Progenitor cell of endocrine pancreas (in vitro differentiated cells): ENCODE measurements around the gene PRIM1. TPM values are rescaled to one million over a fixed set of nuclear protein-coding genes. Genes with fewer than 3 reads are reported as not detected.

Experiments used
- DNase-seq: peaks from one replicate; pipeline ENCODE4 v3.0.0; 2021; ENCODE audit warnings: low spot score; ENCODE audit not compliant: unreplicated experiment
- H3K27ac Mint-ChIP-seq: 2 replicates; pipeline ENCODE4 v1.8.0; 2021; ENCODE audit warnings: mild to moderate bottlenecking, moderate library complexity, mixed read lengths
- H3K27me3 Mint-ChIP-seq: 2 replicates; pipeline ENCODE4 v1.8.0; 2021; ENCODE audit warnings: mixed read lengths
- H3K36me3 Mint-ChIP-seq: 2 replicates; pipeline ENCODE4 v1.8.0; 2022; ENCODE audit warnings: mixed read lengths; ENCODE audit not compliant: insufficient read depth
- H3K4me1 Mint-ChIP-seq: 2 replicates; pipeline ENCODE4 v1.8.0; 2021; ENCODE audit warnings: low read depth, mixed read lengths
- H3K4me3 Mint-ChIP-seq: 2 replicates; pipeline ENCODE4 v1.8.0; 2021; ENCODE audit warnings: low read depth, mild to moderate bottlenecking, moderate library complexity, mixed read lengths
- H3K9me3 Mint-ChIP-seq: 2 replicates; pipeline ENCODE4 v1.8.0; 2021; ENCODE audit warnings: low read depth, mixed read lengths
- CTCF ChIP-seq: fragments of 200-600 bp; sonication (generic); IDR thresholded peaks from one replicate; pipeline ENCODE4 v1.5.0; 2021; ENCODE audit warnings: antibody characterized with exemption, mild to moderate bottlenecking; ENCODE audit not compliant: unreplicated experiment
- total RNA-seq: library from RNA; stranded (reverse); gene quantifications from 2 replicates; pipeline ENCODE4 v1.2.1, GENCODE V29; 2021

The PRIM1 gene
- total RNA-seq, 1 donor from 2014 or later, result 26.6 TPM

DNA sequence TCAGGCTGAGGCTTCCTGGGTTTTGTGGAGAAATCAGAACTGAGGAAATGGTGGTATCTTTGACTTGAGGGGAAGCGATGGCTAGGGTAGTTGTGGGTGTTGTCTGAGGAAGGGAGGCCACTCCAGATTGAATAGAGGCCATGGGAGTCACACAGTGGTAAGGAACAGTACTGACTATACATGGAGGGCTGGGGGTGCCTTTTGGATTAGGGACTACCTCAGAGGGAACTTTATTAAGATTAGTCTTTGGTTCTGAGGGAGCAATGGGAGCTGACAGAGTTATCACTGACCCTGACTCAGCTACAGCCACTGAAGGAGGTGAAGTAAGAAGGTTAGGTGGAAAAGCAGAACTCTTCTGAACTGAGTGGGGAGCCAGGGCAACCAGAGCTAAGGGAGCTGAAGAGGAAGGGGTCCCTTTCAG lies 31.4 kb downstream of the PRIM1 start:
- peak overlapping the region; percentile 53 for H3K27ac Mint-ChIP-seq
- TF ChIP-seq CTCF, result no peak

DNA sequence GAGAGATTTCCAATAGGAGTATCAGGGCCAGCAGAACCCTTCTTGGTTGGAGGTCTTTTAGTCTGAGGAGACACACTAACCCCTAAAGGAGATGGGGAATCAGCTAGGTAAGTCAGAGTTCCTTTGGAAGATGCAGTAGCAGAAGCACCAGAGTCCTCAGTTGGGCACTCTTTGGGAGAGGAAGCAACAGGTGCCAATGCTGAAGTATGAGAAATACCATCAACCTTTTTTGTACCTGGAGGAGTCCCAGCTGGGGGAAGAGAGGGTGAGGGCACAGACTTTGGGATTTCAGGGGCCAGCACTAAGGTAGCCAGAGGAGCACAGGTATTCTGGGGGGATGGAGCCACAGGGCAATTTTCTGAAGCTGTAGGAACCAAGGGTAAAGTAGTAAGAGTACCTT lies 33.1 kb downstream of the PRIM1 start:
- Mint-ChIP-seq H3K27ac (peak overlapping the region; percentile 88), H3K4me3 (no peak overlapping the region)
- no peak for DNase-seq

More for the DNA sequence above, 31.4 kb downstream of the PRIM1 start:
- H3K9me3 Mint-ChIP-seq, result no peaks in the 10 kb centered on the region
- H3K4me1 Mint-ChIP-seq, result peaks cover 64% of the 10 kb centered on the region
- no peak overlapping the region for H3K4me3 Mint-ChIP-seq
- no peaks in the 10 kb centered on the region for H3K27me3 Mint-ChIP-seq
- H3K36me3 Mint-ChIP-seq, result peaks cover 33% of the 10 kb centered on the region
- DNase-seq, result no peak

GRCh38 chr12:56718636-56719035 lies 33.5 kb downstream of the PRIM1 start:
- TF ChIP-seq CTCF, result no peak
- H3K9me3 Mint-ChIP-seq, result no peaks in the 10 kb centered on the region
- no peak for DNase-seq
- peak overlapping the region; percentile 88 for H3K27ac Mint-ChIP-seq
- H3K36me3 Mint-ChIP-seq, result peaks cover 42% of the 10 kb centered on the region
- H3K4me1 Mint-ChIP-seq, result peaks cover 66% of the 10 kb centered on the region
- no peaks in the 10 kb centered on the region for H3K27me3 Mint-ChIP-seq
- H3K4me3 Mint-ChIP-seq, result no peak overlapping the region

More for the DNA sequence above, 33.1 kb downstream of the PRIM1 start:
- Mint-ChIP-seq H3K9me3 (no peaks in the 10 kb centered on the region), H3K36me3 (peaks cover 41% of the 10 kb centered on the region), H3K4me1 (peaks cover 69% of the 10 kb centered on the region), H3K27me3 (no peaks in the 10 kb centered on the region)
- no peak for TF ChIP-seq CTCF

DNA sequence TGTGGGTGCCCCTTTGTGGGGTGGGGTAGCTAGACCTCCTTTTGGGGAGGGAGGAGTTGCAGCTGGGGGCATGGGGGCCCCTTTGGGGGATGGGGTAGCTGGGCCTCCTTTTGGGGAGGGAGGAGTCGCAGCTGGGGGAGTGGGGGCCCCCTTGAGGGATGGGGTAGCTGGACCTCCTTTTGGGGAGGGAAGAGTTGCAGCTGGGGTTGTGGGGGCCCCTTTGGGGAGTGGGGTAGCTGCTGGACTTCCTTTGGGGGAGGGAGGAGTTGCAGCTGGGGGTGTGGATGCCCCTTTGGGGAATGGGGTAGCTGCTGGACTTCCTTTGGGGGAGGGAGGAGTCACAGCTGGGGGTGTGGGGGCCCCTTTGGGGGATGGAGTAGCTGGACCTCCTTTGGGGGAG lies 34.0 kb downstream of the PRIM1 start:
- peaks cover 62% of the 10 kb centered on the region for H3K4me1 Mint-ChIP-seq
- TF ChIP-seq CTCF, result no peak
- DNase-seq, result no peak
- H3K9me3 Mint-ChIP-seq, result no peaks in the 10 kb centered on the region
- no peaks in the 10 kb centered on the region for H3K27me3 Mint-ChIP-seq
- peaks cover 47% of the 10 kb centered on the region for H3K36me3 Mint-ChIP-seq
- H3K4me3 Mint-ChIP-seq, result no peak overlapping the region
- H3K27ac Mint-ChIP-seq, result no peak overlapping the region

DNA sequence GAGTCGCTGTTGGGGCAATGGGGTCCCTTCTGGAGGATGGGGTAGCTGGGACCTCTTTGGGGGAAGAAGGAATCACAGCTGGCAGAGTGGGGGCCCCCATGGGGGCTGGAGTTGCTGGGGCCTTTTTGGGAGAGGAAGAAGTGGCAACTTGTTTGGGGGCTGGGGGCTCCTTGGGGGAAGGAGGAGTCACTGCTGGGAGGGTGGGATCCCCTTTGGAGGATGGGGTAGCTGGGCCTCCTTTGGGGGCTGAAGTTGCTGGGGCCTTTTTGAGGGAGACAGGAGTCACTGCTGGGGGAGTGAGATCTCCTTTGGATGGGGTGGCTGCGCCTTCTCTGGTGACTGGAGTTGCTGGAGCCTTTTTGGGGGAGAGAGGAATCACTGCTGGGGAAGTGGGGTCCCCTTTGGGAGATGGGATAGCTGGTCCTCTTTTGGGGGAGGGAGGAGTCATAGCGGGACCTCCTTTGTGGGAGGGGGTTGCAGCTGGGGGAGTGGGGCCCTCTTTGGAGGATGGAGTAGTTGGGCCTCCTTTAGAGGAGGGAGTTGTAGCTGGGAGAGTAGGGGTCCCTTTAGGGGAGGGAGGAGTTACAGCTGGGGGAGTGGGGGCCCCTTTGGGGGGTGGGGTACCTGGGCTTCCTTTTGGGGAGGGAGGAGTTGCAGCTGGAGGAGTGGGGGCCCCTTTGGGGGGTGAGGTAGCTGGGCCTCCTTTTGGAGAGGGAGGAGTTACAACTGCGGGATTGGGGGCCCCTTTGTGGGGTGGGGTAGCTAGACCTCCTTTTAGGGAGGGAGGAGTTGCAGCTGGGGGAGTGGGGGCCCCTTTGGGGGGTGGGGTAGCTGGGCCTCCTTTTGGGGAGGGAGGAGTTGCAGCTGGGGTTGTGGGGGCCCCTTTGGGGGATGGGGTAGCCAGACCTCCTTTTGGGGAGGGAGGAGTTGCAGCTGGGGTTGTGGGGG lies 34.9 kb downstream of the PRIM1 start:
- peak overlapping the region; percentile 63 for H3K27ac Mint-ChIP-seq

More for the DNA sequence above, 34.9 kb downstream of the PRIM1 start:
- Mint-ChIP-seq H3K4me1 (peaks cover 53% of the 10 kb centered on the region), H3K36me3 (peaks cover 48% of the 10 kb centered on the region), H3K4me3 (no peak overlapping the region), H3K27me3 (no peaks in the 10 kb centered on the region), H3K9me3 (no peaks in the 10 kb centered on the region)
- no peak for DNase-seq
- no peak for TF ChIP-seq CTCF
